ENCODE measurements around the gene CSTPP1.
"Not testable (repeated sequence)": the region's sequence is repeated elsewhere in the genome, so short reads cannot be mapped to it uniquely, and the experiment has no call there.

CSTPP1 gene

DNA sequence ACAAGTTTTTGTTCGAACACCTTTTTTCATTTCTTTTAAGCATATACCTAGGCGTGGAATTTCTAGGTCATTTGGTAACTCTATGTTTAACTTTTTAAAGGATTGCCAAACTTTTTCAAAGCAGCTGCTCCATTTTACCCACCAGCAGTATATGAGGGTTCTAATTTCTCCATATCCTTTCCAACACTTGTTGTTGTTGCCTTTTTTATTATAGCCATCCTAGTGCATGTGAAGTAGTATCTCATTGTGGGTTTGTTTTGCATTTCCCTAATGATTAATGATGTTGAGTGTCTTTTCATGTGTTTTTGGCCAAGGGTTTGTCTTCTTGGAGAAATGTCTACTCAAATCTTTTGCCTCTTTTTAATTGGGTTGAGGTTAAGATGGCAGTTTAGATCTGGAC is 24.5 kb downstream of the CSTPP1 start:
- FAIRE-seq = no peak

DNA sequence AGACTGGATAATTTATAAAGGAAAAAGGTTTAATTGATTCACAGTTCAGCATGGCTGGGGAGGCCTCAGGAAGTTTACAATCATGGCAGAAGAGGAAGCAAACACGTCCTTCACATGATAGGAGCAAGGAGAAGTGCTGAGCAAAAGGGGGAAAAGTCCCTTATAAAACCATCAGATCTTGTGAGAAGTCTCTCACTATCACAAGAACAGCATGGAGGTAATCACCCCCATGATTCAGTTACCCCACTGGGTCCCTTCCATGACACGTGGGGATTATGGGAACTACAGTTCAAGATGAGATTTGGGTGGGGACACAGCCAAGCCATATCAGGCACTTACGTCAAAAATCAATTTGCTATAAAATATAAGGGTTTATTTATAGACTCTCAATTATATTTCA is 25.3 kb downstream of the CSTPP1 start:
- not testable (repeated sequence) for FAIRE-seq

DNA sequence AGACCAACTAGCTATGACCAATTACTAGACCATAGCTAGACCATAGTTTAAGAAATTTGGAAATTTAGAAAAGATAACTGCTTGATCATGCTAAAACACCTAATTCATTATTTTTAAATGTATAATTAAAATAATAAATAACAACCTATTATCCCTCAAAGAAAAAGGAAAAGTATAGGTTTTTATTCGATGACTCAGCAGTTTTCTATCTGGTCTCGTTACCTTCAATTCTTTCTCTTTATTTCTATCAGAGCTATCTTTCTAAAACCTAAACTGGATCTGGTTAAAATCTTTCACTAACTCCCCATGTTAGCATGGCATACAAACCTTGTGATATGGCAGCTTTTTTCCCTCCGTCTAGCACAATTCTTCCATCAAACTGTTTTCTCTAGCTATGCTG is 27.3 kb downstream of the CSTPP1 start:
- peak; percentile 54 for FAIRE-seq

DNA sequence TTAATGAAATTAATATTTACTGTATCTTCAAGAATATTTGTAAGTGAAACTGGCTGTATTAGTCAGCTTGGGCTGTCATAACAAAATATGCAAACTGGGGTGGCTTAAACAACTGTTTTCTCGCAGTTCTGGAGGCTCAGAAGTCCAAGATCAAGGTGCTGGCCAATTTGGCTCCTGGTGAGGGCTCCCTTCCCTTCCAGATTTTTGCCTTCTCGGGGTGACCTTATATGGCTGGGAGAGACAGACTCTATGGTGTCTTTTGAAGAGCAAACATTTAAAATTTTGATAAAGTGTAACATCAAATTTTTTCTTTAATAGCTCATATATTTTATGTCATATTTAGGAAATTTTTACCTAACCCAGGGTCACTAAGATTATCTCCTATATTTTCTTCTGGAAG is 30.2 kb downstream of the CSTPP1 start:
- no peak for FAIRE-seq

DNA sequence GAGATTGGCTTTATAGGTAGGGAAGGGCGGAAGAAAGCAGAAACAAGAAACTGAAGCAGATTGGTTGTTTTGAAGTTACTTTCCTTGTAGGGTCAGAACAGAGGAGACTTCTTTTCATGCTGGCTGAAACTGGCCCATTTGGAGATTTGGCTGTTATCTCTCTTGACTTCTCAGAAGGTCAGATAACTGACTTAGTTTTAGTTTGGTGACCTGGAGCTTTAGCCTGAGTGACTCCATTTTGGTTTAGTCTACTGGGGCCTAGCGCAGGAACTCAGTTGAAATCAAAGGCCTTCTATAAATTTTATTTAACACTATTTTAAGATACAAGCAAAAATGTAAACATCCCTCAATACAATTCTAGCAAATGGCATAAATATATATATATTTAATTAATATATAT is 31.4 kb downstream of the CSTPP1 start:
- no peak for FAIRE-seq

DNA sequence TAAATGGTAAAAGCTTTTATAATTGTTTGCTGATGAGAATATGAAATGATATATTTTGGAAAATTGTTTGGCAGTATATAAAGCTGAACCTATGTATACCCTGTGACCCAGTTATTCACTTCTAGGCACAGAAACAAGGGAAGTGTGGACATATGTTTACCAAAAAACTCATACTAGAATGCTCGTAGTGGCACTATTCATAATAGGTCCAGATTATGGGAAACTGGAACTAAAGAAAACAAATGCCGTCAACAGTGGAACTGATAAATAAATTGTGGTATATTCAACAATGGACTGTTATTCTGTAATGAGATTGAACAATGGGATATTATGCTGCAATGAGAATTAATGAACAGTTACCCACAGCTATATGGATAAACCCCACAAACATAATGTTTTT is 32.8 kb downstream of the CSTPP1 start:
- FAIRE-seq = no peak

DNA sequence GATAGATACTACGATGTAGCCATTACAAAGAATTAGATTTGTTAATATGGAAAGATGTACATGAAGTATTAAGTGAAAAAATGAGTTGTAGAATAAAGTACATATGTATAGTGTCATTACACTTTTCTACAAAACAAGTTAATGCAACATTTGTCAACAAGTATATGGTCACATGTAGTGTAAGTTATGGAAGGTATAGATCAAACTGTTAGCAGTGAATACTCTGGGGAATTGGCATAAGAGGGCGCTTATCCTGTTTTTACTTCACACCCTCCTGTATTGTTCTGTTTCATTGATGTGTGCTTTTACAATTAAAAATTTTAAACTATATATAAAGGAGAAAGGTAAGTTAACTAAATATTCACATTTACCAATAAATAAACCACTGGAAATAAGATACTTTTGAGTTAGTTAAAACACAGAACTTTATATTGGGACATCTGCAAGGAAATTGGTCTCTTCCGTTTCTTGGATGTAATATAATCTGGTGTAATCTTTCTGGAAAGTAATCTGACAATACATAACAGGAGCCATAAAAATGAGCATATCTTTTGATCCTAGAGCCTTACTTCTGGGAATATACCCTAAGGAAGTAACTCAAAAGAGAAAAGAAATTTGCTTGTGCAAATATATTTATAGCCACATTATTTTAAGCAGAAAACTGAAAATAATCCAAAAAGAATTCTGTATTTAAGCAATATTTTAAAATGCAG is 34.5 kb downstream of the CSTPP1 start:
- no peak for FAIRE-seq

DNA sequence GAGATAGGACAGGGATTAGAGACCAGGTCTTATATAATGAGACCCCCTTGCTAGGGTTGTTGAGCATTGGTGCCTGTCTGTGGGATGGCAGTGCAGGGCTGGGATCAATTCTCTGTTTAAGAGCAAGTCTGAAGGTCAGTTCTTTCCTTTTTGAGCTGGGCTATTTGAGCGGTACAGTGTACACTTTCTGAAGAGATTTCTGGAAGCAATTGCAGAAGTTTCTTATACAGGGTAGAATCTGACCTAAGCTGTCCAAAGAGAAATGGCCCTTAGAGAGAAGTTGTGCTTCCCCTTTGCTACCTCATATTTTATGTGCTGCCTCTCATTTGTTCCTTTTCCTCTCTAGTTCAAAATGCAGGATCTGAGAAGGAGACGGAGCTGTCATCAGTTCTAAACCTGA is 35.8 kb downstream of the CSTPP1 start:
- no peak for FAIRE-seq

DNA sequence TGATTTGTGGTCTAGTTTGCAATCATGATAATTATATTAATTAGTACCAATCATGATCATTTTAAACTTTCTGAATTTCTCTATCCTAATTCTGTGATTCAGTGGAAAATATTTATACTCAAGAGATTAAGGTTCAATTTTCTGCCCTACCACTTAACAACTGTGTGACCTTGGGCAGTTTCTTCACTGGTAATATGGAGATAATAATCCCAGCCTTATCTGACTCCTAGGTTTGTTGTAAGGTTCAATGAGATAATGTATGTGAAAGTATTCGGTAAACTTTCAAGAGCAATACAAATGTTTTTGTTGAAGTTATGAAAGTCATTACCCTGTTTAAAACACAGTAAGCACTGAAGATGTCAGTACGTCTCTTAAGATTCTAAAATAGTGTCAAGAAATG is 36.3 kb downstream of the CSTPP1 start:
- peak; percentile 17 for FAIRE-seq

DNA sequence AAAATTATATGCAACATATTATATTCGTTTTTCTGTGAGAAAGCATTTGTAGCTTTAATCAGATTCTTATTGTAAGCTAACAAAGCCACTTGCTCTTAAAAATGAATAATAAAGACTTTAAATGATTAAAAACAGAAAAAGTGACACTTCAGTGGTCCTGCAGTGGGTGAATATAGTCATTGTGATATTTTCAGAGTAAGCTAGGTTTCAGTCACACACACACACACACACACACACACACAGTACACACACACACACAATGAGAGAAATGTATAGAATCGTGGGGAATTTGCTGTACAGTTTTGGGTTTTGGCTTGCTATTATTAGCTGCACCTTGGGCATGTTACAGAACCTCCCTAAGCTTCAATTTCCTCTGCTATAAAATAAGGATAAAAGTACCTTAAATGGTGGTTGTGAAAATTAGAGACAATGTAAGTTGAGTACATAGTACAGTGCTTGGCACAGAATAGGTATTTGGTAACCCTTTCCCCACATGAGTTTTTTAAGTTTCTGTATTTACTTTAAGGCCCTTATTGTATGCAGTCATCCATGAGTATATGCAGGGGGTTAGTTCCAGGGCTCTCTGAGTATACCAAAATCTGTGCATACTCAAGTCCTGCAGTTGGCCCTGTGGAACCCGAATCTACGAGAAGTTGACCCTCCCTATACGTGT is 39.8 kb downstream of the CSTPP1 start:
- no peak for FAIRE-seq

DNA sequence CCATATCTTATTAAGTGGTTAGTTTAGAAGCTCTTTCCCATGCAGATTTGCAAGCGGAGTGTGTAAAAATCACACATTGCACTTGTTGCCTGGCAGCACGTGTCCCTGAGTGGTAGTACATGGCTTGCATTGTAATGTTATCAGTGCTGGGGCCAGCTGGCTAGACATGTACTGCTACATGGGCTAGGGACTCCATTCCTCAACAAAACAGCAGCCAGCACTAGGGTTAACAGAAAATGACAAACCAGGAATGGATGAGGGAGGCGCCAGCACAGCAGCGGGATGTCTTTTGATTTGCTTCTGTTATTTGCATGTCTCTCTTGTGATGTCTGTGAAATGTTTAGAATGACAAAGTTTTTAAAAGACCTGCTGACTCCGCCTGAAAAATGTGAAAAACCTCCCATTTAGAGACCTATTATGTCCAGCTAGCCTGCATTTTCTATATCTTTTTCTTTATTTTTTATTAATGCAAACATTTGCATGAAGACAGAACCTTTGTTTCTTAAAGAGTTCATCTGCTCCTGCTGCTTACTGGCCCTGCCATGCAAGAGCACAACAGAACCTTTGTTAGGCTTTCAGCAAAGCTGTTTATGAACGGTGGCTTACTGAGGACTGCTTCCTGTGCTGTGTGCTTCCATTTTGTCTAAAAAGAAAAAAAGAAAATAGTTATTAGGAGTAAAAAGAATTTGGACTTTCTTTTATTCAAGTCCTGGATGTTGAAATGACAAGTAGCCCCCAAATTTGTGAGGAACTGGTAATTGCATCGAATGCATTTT is 40.7 kb downstream of the CSTPP1 start:
- no peak for FAIRE-seq

DNA sequence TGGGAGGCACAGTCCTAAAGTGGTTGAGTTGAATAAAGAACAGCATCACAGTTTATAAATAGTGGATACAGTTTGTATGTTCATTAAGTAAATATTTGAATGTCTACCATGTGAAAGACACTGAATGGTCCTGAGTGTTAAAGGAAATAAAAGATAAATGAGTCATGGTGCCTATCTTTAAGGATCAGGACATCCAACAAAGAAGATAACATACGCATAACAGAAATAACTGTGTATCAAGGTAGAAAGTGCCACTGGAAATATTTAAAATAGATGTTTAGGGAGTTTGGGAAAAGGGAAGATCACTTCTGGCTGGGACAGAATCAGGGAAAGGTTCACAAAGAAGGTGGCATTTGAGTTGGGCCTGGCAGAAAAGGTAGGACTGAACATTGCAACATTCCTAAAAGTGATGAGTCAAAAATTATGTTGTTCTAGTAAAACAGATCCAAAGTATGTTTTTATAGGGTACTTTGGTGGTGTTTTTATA is 41.5 kb downstream of the CSTPP1 start:
- FAIRE-seq = no peak

DNA sequence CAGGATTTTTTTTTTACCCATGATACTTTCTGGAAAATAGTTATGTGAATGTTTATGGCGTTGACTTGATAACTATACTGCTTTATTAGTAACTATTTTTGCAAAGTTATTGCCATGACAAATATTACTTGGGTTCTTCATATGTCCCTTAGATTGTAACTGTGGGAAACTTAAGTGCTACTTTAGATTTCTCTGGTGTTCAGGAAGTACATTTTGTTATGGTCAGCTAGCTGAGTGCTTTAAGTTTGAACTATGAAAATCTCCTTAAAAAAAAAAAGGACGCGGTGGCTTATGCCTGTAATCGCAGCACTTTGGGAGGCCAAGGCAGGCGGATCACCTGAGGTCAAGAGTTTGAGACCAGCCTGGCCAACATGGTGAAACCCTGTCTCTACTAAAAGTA is 42.8 kb downstream of the CSTPP1 start:
- no peak for FAIRE-seq

DNA sequence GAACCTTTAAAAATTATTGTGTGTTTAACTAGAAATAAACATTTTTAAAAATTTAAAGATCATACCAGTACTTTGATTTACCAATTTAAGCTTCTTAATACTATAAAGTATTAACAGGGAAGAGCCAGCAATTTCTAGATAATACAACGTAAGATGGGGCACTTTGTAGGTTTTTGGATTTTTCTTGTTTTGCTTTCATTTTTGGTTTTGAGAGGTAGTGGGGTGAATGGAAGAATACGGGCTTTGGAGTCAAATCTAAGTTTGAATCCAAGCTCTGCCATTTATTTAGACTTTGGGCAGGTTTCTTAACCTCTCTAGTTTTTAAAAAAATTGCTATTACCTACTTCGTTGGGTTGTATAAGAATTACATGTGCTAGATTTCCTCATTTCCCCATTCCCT is 44.9 kb downstream of the CSTPP1 start:
- no peak for FAIRE-seq

DNA sequence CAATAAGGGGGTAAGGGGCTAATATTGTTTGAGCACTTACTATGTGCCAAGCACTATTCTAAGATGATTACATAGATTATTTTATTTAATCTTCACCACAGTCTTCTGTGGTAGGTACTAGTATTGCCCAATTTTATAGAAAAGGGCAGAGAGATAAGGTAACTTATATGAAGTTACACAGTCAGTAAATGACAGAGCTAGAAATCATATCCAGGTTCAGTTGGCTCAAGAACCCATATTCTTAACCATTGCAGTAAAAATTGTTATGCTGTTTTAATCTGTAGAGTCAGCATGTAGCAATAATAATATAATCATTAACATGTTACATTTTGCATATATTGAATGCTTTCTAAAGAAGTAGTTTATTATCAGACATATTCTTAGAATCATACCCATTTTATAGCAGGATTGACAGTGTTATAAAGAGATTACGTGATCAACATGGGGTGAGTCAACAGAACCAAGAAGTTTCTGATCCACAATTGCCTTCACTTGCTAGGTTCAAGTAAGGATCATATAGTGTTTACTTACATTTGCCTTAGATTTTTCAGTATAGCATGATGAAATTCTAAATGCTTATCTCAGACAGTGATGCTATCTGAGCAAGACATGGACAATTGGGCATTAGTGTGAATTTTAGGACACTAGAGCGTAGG is 46.4 kb downstream of the CSTPP1 start:
- no peak for FAIRE-seq

DNA sequence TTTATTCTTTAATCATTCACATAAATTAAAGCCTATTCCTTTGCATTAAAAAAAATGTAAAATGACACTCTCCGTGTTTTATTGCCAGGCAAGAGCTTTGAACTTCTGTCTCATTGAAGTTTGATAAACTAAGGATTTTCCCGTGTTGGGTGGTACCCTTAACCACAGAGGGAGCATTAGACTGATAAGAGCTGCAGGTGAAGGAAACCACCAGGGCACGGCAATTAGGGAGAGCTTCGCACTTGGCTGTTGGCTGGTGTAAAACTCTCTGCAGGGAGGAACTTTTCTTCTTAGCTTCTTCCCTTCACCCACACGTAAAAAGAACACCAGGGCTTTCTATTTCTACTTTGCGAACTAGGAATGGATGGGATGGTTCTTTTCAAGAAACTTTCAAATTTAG is 47.0 kb downstream of the CSTPP1 start:
- no peak for FAIRE-seq

DNA sequence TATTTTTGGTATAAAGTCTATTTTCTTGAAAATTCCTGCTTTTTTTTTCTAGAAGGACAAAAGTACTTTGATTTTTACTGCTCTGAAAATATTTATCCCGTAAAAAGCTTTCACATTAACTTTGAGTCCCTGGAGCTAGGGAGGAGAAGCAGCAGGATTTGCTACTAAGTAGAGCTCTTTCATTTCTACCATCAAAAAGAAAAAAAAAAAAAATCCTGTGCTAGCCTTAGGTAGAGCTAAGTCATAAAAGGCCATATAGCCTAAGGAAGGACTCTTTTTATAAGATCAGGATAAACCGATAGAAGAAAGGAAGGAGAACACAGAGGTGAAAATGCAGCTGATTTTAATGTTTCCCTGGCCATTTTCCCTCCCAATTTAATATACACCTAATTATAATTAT is 48.0 kb downstream of the CSTPP1 start:
- FAIRE-seq = no peak

DNA sequence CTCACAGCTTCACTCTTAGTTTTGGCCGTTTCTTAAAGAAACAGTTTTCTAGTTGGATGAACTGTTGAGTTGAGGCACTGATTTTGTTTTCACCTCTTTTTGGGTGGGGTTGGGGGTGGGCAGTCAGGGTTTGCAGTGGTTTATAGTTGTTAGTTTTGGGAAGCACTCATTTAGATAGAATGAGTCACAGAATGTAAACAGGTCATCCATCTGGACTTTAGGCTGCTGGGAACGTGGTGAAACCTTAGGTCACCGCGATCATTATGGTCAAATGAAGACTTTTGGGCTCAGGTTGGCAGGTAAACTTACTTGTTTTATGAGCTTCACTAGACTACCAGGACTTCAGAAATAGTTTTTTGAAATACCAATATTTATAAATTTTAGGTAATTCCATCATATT is 48.4 kb downstream of the CSTPP1 start:
- FAIRE-seq = no peak

DNA sequence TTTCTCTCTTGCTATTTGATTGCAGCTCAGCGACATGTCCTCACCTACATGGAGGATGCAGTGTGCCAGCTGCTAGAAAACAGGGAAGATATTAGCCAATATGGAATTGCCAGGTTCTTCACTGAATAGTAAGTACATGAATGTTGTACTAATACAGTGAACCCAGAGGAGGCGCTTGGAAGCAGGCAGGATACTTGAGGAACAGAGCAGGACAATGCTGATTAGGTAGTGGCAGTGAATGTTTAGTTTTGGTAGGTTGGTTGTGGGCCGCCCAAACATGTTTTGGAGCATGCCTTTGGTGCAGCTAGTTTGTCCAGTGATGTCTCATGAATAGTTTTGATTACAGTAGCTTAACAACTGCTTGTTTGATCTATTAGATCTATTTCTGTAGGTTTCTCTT is 50.6 kb downstream of the CSTPP1 start:
- no peak for FAIRE-seq

DNA sequence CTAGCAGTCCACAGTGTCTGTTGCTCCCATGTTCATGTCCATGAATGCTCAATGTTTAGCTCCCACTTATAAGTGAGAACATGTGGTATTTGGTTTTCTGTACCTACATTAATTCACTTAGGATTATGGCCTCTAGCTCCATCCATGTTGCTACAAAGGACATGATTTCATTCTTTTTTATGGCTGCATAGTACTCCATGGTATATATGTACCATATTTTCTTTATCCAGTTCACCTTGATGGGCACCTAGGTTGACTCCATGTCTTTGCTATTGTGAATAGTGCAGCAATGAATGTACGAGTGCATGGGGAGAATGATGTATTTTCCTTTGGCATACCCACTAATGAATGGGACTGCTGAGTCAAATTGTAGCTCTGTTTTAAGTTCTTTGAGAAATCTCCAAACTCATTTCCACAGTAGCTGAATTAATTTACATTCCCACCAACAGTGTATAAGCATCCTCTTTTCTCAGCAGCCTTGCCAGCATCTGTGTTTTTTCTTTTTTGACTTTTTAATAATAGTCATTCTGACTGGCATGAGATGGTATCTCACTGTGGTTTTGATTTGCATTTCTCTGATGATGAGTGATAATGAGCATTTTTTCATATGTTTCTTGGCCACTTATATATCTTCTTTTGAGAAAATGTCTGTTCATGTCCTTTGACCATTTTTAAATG is 53.4 kb downstream of the CSTPP1 start:
- not testable (repeated sequence) for FAIRE-seq

DNA sequence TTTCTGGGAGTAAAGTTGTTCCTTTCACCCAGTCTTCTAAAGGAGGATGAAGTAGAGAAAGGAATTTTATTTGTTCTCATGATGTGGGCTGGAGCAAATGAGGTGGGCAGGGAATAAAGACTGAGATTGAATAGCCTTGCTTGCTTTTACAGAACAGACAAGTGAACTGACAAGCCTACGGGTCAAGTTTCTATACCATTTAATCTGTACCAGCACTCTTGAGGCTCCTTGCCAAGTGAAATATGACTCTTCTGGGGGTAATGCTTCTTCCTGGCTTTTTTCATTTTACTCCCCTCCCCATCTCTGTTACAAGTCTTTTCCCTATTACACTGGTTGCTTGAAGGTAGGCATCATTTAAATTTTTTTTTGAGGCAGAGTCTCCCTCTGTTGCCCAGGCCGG is 54.8 kb downstream of the CSTPP1 start:
- no peak for FAIRE-seq

DNA sequence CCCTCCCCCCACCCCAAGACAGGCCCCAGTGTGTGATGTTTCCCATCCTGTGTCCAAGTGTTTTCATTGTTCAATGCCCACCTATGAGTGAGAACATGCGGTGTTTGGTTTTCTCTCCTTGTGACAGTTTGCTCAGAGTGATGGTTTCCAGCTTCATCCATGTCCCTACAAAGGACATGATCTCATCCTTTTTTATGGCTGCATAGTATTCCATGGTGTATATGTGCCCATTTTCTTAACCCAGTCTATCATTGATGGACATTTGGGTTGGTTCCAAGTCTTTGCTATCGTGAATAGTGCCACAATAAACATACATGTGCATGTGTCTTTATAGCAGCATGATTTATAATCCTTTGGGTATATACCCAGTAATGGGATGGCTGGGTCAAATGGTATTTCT is 55.8 kb downstream of the CSTPP1 start:
- FAIRE-seq = not testable (repeated sequence)

DNA sequence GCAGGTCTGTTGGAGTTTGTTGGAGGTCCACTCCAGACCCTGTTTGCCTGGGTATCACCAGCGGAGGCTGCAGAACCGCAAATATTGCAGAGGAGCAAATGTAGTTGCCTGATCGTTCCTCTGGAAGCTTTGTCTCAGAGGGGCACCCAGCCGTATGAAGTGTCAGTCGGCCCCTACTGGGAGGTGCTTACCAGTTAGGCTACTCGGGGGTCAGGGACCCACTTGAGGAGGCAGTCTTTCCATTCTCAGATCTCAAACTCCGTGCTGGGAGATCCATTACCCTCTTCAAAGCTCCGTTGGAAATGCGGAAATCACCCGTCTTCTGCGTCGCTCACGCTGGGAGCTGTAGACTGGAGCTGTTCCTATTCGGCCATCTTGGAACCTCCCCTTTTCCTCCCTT is 61.2 kb downstream of the CSTPP1 start:
- not testable (repeated sequence) for FAIRE-seq
